ENCODE data around the gene GARS1.

GRCh38 chr7:30589111-30589510, 5.6 kb upstream of the GARS1 start:
- TF ChIP-seq CTCF (IDR thresholded peaks at IDR 0.05 in 8 of 11, conservative IDR thresholded peaks at IDR 0.05 in 3 of 11) (no peak), POLR2A (IDR thresholded peaks at IDR 0.05) (no peak)
